ENCODE data around the gene TXNDC5. TPM values are rescaled to one million over a fixed set of nuclear protein-coding genes. Genes with fewer than 3 reads are reported as not detected.

TXNDC5 gene
- polyA plus RNA-seq, 1 experiment: 253 TPM

GRCh38 chr6:7902221-7902620, 8.4 kb downstream of the TXNDC5 start:
- no peak for TF ChIP-seq CTCF (IDR thresholded peaks at IDR 0.05; ENCODE audit: insufficient read depth, low read depth, low read length)
- Histone ChIP-seq H3K4me3 (ENCODE audit: low read depth, low read length) (no peak overlapping the region), H3K27me3 (ENCODE audit: control insufficient read depth, insufficient read depth, low read length) (no peaks in the 10 kb centered on the region), H3K36me3 (ENCODE audit: control insufficient read depth, insufficient read depth, low read length) (peaks cover 22% of the 10 kb centered on the region)
- CTCF ChIA-PET: no interaction called here
- no peak for DNase-seq (ENCODE audit: low read depth)
- POLR2A ChIA-PET: no interaction called here

- Histone ChIP-seq H3K4me3 (ENCODE audit: low read depth, low read length) (no peak overlapping the region), H3K27me3 (ENCODE audit: control insufficient read depth, insufficient read depth, low read length) (no peaks in the 10 kb centered on the region), H3K36me3 (ENCODE audit: control insufficient read depth, insufficient read depth, low read length) (peaks cover 22% of the 10 kb centered on the region)
- POLR2A ChIA-PET: no interaction called here
- CTCF ChIA-PET: no interaction called here
- no peak for DNase-seq (ENCODE audit: low read depth)
- no peak for TF ChIP-seq CTCF (IDR thresholded peaks at IDR 0.05; ENCODE audit: insufficient read depth, low read depth, low read length)
Measured at GRCh38 chr6:7901780-7902179, 8.8 kb downstream of the TXNDC5 start.

- CTCF ChIA-PET: no interaction called here
- TF ChIP-seq CTCF (IDR thresholded peaks at IDR 0.05; ENCODE audit: insufficient read depth, low read depth, low read length): no peak
- no peak for DNase-seq (ENCODE audit: low read depth)
- POLR2A ChIA-PET: no interaction called here
- H3K27me3 ChIP-seq (ENCODE audit: control insufficient read depth, insufficient read depth, low read length): no peaks in the 10 kb centered on the region
- peaks cover 26% of the 10 kb centered on the region for H3K36me3 ChIP-seq (ENCODE audit: control insufficient read depth, insufficient read depth, low read length)
- H3K4me3 ChIP-seq (ENCODE audit: low read depth, low read length): no peak overlapping the region
Measured at GRCh38 chr6:7901056-7901455, 9.5 kb downstream of the TXNDC5 start.

- no peak for DNase-seq (ENCODE audit: low read depth)
- CTCF ChIA-PET: no interaction called here
- H3K36me3 ChIP-seq (ENCODE audit: control insufficient read depth, insufficient read depth, low read length): peaks cover 29% of the 10 kb centered on the region
- no peak for TF ChIP-seq CTCF (IDR thresholded peaks at IDR 0.05; ENCODE audit: insufficient read depth, low read depth, low read length)
- H3K27me3 ChIP-seq (ENCODE audit: control insufficient read depth, insufficient read depth, low read length): no peaks in the 10 kb centered on the region
- POLR2A ChIA-PET: no interaction called here
- H3K4me3 ChIP-seq (ENCODE audit: low read depth, low read length): no peak overlapping the region
Measured at GRCh38 chr6:7900621-7901020, 10.0 kb downstream of the TXNDC5 start.

- Histone ChIP-seq H3K27me3 (ENCODE audit: control insufficient read depth, insufficient read depth, low read length) (no peaks in the 10 kb centered on the region), H3K36me3 (ENCODE audit: control insufficient read depth, insufficient read depth, low read length) (peaks cover 34% of the 10 kb centered on the region), H3K4me3 (ENCODE audit: low read depth, low read length) (no peak overlapping the region)
- no peak for TF ChIP-seq CTCF (IDR thresholded peaks at IDR 0.05; ENCODE audit: insufficient read depth, low read depth, low read length)
- no peak for DNase-seq (ENCODE audit: low read depth)
- ChIA-PET CTCF (no interaction called here), POLR2A (no interaction called here)
Measured at GRCh38 chr6:7899889-7900213, 10.7 kb downstream of the TXNDC5 start.

Data from BJ (cell line).